ENCODE data around the gene EGR2. TPM values are rescaled to one million over a fixed set of nuclear protein-coding genes. Genes with fewer than 3 reads are reported as not detected.

Gene EGR2
- polyA plus RNA-seq, 1 of the 3 experiments (the other 2 are of a cell fraction) = 0.25 TPM

- CTCF ChIA-PET = no interaction called here
- no peak overlapping the region for H3K27ac ChIP-seq (ENCODE audit: low read depth in 2 of 2, low read length in 1 of 2)
- peaks cover 11% of the 10 kb centered on the region; the same call in 1 of the 2 replicates for H4K20me1 ChIP-seq (ENCODE audit: insufficient read depth)
- H3K4me1 ChIP-seq (ENCODE audit: control insufficient read depth in 1 of 2, insufficient read depth in 2 of 2, low read depth in 1 of 2, low read length in 1 of 2) = peaks cover 10 to 19% of the 10 kb centered on the region in 2 experiments; a peak in 3 of 4 replicates
- POLR2A ChIA-PET = interaction anchor here (0.6 kb wide), 1 partner anchor 19 kb away, joined by 4 read pairs; no protein-coding TSS in a partner anchor
- peaks cover 8% of the 10 kb centered on the region for H3F3A ChIP-seq (replicated peaks; ENCODE audit: insufficient read depth)
- no peak for TF ChIP-seq YY1 (IDR thresholded peaks at IDR 0.05; ENCODE audit: low read depth)
- no peak for TF ChIP-seq RFX5 (IDR thresholded peaks at IDR 0.05; ENCODE audit: low read length)
- TF ChIP-seq FOXJ3 (CRISPR knock-in tag; IDR thresholded peaks at IDR 0.05) = no peak
- TF ChIP-seq SMC3 (IDR thresholded peaks at IDR 0.05; ENCODE audit: low read depth, low read length) = no peak
- TF ChIP-seq ELF1 (IDR thresholded peaks at IDR 0.05) = no peak
- TF ChIP-seq FOSL2 (IDR thresholded peaks at IDR 0.05; ENCODE audit: borderline replicate concordance, low read depth) = no peak
- no peak for TF ChIP-seq GABPA (IDR thresholded peaks at IDR 0.05; ENCODE audit: low read depth)
- peaks cover 9 to 13% of the 10 kb centered on the region in 2 experiments for H3K36me3 ChIP-seq (replicated peaks in 1 of 2; ENCODE audit: control insufficient read depth in 1 of 2, insufficient read depth in 2 of 2, low read length in 1 of 2)
- no peaks in the 10 kb centered on the region for H3K9me3 ChIP-seq
- no peaks in the 10 kb centered on the region for H3K9me2 ChIP-seq
- no peak overlapping the region for H2AFZ ChIP-seq (ENCODE audit: low read depth)
- no peak for DNase-seq
- H3K9ac ChIP-seq = no peak overlapping the region
- H3K27me3 ChIP-seq (ENCODE audit: insufficient read depth) = peaks cover 20% of the 10 kb centered on the region
- H3K4me2 ChIP-seq = no peak overlapping the region
- no peak overlapping the region for H3K4me3 ChIP-seq (ENCODE audit: low read depth in 2 of 2, low read length in 1 of 2)
- peaks cover 15% of the 10 kb centered on the region for H3K79me2 ChIP-seq (ENCODE audit: insufficient read depth)
- WGBS (ENCODE audit: low lambda C conversion rate) = 86% methylated on average over 5 of the region's 13 CpGs
Observed at GRCh38 chr10:62812672-62813439, 3.3 kb downstream of the EGR2 start.

GRCh38 chr10:62811159-62811875 lies 4.8 kb downstream of the EGR2 start:
- no peaks in the 10 kb centered on the region for H3K9me2 ChIP-seq
- peaks cover 31% of the 10 kb centered on the region for H3K79me2 ChIP-seq (ENCODE audit: insufficient read depth)
- no peak overlapping the region for H3K4me3 ChIP-seq (ENCODE audit: low read depth in 2 of 2, low read length in 1 of 2)
- ChIA-PET POLR2A (no interaction called here), CTCF (no interaction called here)
- no peak overlapping the region for H2AFZ ChIP-seq (ENCODE audit: low read depth)
- peaks cover 18 to 27% of the 10 kb centered on the region in 2 experiments; a peak in 3 of 4 replicates for H3K4me1 ChIP-seq (ENCODE audit: control insufficient read depth in 1 of 2, insufficient read depth in 2 of 2, low read depth in 1 of 2, low read length in 1 of 2)
- no peak overlapping the region for H3K27ac ChIP-seq (ENCODE audit: low read depth in 2 of 2, low read length in 1 of 2)
- peaks cover 20% of the 10 kb centered on the region for H3K27me3 ChIP-seq (ENCODE audit: insufficient read depth)
- no peaks in the 10 kb centered on the region for H3K9me3 ChIP-seq
- H3K4me2 ChIP-seq = no peak overlapping the region
- peaks cover 8% of the 10 kb centered on the region for H3F3A ChIP-seq (replicated peaks; ENCODE audit: insufficient read depth)
- no peak for DNase-seq
- TF ChIP-seq RAD21 (IDR thresholded peaks at IDR 0.05; ENCODE audit: low read length) (no peak), ZBTB33 (IDR thresholded peaks at IDR 0.05; ENCODE audit: borderline replicate concordance, low read depth) (no peak), CHD2 (IDR thresholded peaks at IDR 0.05; ENCODE audit: low read length, partially characterized antibody) (no peak), FOSL2 (IDR thresholded peaks at IDR 0.05; ENCODE audit: borderline replicate concordance, low read depth) (no peak), CTCF (IDR thresholded peaks at IDR 0.05) (no peak), NRF1 (IDR thresholded peaks at IDR 0.05; ENCODE audit: low read depth, low read length) (no peak), RXRA (IDR thresholded peaks at IDR 0.05; ENCODE audit: borderline replicate concordance, low read depth) (no peak), SMC3 (IDR thresholded peaks at IDR 0.05; ENCODE audit: low read depth, low read length) (no peak), REST (IDR thresholded peaks at IDR 0.05; ENCODE audit: low read depth, low read length) (no peak), POLR2AphosphoS5 (IDR thresholded peaks at IDR 0.05; ENCODE audit: low read depth, low read length) (no peak), RCOR1 (IDR thresholded peaks at IDR 0.05; ENCODE audit: low read length) (no peak)
- peaks cover 19 to 27% of the 10 kb centered on the region in 2 experiments for H3K36me3 ChIP-seq (replicated peaks in 1 of 2; ENCODE audit: control insufficient read depth in 1 of 2, insufficient read depth in 2 of 2, low read length in 1 of 2)
- H3K9ac ChIP-seq = no peak overlapping the region
- peaks cover 27% of the 10 kb centered on the region for H4K20me1 ChIP-seq (ENCODE audit: insufficient read depth)
- WGBS (ENCODE audit: low lambda C conversion rate) = 88% methylated on average over 10 of the region's 10 CpGs

Data from SK-N-SH (cell line).